Small intestine (tissue), 7 donors: ENCODE results near the gene GPR162. TPM values are rescaled to one million over a fixed set of nuclear protein-coding genes. Genes with fewer than 3 reads are reported as not detected.

Experiments used
- DNase-seq, 2 donors: peaks; one replicate each; pipeline versions ENCODE4 v3.0.0 to v3.0.0-alpha.2; 2013
- FAIRE-seq: peaks from 2 replicates; lab custom pipeline; 2012; peaks lifted over from hg19 to GRCh38; lab: Jason Lieb, UNC
- H3K27ac ChIP-seq, 3 donors: one replicate each; pipeline ENCODE4 v1.5.1; 2013; ENCODE audit warnings: low read length in 2 of 3, mild to moderate bottlenecking in 2 of 3, control low read depth in 1 of 3, inconsistent platforms in 1 of 3, low read depth in 1 of 3, moderate library complexity in 1 of 3
- H3K27me3 ChIP-seq, 3 donors: one replicate each; pipeline ENCODE4 v1.6.1; 2013; ENCODE audit warnings: low read length in 3 of 3, inconsistent platforms in 1 of 3; ENCODE audit not compliant: control insufficient read depth in 3 of 3, insufficient read depth in 3 of 3
- H3K36me3 ChIP-seq, 3 donors: one replicate each; pipeline ENCODE4 v1.6.1; 2013; ENCODE audit warnings: low read length in 3 of 3, inconsistent platforms in 1 of 3, low read depth in 1 of 3, mild to moderate bottlenecking in 1 of 3, moderate library complexity in 1 of 3; ENCODE audit not compliant: control insufficient read depth in 3 of 3, insufficient read depth in 2 of 3
- H3K4me1 ChIP-seq, 3 donors: one replicate each; pipeline ENCODE4 v1.6.1; 2013; ENCODE audit warnings: low read length in 2 of 3, inconsistent platforms in 1 of 3, low read depth in 1 of 3, mild to moderate bottlenecking in 1 of 3, moderate library complexity in 1 of 3; ENCODE audit not compliant: control insufficient read depth in 3 of 3, insufficient read depth in 2 of 3
- H3K4me3 ChIP-seq, 3 donors: one replicate each; pipeline ENCODE4 v1.5.1; 2013; ENCODE audit warnings: low read length in 3 of 3, control low read depth in 1 of 3, inconsistent platforms in 1 of 3, low read depth in 1 of 3, mild to moderate bottlenecking in 1 of 3, moderate library complexity in 1 of 3
- H3K9me3 ChIP-seq, 2 donors: one replicate each; pipeline ENCODE4 v1.6.1; 2013; ENCODE audit warnings: low read depth in 1 of 2, low read length in 1 of 2; ENCODE audit not compliant: control insufficient read depth in 2 of 2, insufficient read depth in 1 of 2
- WGBS, 3 donors: extraction: QIAGEN DNeasy Blood & Tissue Kit; methylation state at CpG; one replicate each; pipeline ENCODE4 v1.1.7; 2013; 5-methylcytosine and 5-hydroxymethylcytosine counted together
- polyA plus RNA-seq, 4 donors: library from polyadenylated mRNA; stranded (reverse) in 3 of 4; unstranded in 1 of 4; fragments of 200-250 nt in 3 of 4; fragments of 120-200 nt in 1 of 4; gene quantifications; one replicate each; pipeline versions ENCODE4 v1.2.1 to v1.2.3, GENCODE V29; 2013
- donor health status: healthy with polysubstance abuse.
- donor health status: control.
- donor health status: control.
- donor health status: Bipolar disorder and iron deficiency.
- donor health status: healthy.

The GPR162 gene
- polyA plus RNA-seq, 4 donors, result 1.1 to 6.7 (median 5.1) TPM; not detected in 1

DNA sequence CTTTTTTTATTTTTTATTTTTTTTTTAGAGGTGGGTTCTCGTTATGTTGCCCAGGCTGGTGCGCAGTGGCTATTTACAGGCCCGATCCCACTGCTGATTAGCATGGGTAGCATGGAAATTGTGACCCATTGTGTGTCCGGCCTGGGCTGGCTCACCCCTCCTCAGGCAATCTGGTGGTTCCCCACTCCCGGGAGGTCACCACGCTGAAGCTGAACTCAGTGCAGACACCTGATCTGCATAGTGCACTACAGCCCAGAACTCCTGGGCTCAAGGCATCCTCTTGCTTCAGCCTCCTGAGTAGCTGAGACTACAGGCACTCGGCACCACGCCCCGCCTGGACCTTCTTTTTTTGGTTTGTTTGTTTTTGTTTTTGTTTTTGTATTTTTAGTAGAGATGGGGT lies 37.8 kb upstream of the GPR162 start:
- Histone ChIP-seq H3K27ac (no peak overlapping the region), H3K4me1 (peaks cover 0 to 20% (median 0%) of the 10 kb centered on the region in 3 donors), H3K36me3 (no peaks in the 10 kb centered on the region), H3K4me3 (no peak overlapping the region), H3K9me3 (no peaks in the 10 kb centered on the region), H3K27me3 (no peaks in the 10 kb centered on the region)
- 93 to 97% (median 95%) methylated on average over 9 of the region's 9 CpGs for WGBS, 3 donors
- FAIRE-seq (no peak), DNase-seq (no peak)

DNA sequence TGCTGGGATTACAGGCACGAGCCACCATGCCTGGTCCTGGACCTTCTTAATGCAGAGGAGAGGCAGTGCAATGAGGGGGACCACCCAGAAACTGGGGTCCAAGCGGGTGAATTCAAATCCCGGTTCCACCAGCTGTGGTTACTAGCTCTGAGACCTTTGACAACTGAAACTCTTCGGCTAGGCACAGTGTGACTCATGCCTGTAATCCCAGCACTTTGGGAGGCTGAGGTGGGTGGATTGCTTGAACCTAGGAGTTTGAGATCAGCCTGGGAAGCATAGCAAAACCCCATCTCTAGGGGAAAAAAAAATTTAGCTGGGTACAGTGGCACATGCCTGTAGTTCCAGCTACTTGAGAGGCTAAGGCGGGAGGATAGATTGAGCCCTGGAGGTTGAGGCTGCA lies 37.3 kb upstream of the GPR162 start:
- no peak for FAIRE-seq
- DNase-seq, result no peak
- H3K4me1 ChIP-seq, result peaks cover 0 to 17% (median 0%) of the 10 kb centered on the region in 3 donors
- 57 to 73% (median 70%) methylated on average over 5 of the region's 5 CpGs for WGBS, 3 donors
- H3K27ac ChIP-seq, result no peak overlapping the region
- H3K27me3 ChIP-seq, result no peaks in the 10 kb centered on the region
- no peaks in the 10 kb centered on the region for H3K9me3 ChIP-seq
- no peaks in the 10 kb centered on the region for H3K36me3 ChIP-seq
- no peak overlapping the region for H3K4me3 ChIP-seq

DNA sequence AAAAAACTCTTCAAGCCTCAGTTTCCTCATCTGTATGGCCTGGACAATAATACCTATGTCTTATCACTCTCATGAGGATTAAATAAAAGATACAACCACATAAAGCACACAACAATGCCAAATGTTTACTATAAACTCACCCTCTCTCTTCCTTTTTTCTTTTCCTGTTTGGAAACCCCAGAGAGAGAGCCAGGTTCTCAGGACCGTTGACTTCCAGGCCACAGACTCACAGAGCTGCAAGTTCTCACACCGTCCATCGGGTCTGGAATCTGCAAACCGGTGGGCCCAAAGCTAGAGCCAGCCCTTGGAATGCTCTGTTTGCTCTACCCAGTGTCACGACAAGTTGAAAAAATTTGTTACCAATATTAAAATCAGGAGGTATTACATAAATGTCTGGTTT lies 36.9 kb upstream of the GPR162 start:
- WGBS, 3 donors, result 66 to 82% (median 76%) methylated on average over 5 of the region's 5 CpGs
- Histone ChIP-seq H3K4me3 (no peak overlapping the region), H3K4me1 (peaks cover 0 to 12% (median 0%) of the 10 kb centered on the region in 3 donors), H3K27me3 (no peaks in the 10 kb centered on the region), H3K27ac (no peak overlapping the region), H3K36me3 (no peaks in the 10 kb centered on the region), H3K9me3 (no peaks in the 10 kb centered on the region)
- FAIRE-seq, result no peak
- DNase-seq, result no peak

DNA sequence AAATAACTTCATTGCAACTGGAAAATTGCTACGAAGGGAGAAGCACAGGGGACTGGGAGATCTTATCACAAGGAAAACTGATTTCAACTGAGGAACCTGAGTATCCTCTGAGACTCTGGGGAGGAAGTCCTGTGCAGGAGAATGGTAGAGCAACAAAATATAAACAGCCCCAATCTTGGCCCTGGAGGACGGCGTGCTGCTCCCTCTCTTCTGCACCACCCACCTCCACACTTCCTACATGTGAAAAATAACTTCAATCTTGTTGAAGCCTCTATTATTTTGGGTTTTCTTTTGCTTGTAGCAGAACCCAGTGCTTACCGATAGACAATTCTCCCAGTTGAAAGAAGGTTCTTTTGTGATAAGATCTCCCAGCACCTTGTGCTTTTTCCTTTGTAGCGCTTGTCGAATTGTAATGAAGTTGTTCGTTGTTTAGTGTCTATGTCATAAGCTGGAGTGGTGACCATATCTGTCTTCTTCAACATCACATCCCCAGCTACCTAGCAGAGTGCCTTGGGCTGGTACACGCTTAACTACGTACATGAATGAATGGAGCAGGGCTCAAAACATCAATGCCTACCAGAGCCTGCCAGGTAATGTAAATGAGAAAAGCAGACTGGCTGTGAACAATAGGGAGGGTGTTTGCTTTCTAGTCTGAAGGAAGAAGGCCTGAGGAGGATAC lies 35.1 kb upstream of the GPR162 start:
- no peaks in the 10 kb centered on the region for H3K4me1 ChIP-seq
- no peak for FAIRE-seq
- H3K9me3 ChIP-seq, result no peaks in the 10 kb centered on the region
- peak overlapping the region in 1 of 3 donors; percentile 28 for H3K27ac ChIP-seq
- no peak for DNase-seq
- H3K4me3 ChIP-seq, result no peak overlapping the region
- WGBS, 3 donors, result 64 to 83% (median 77%) methylated on average over 9 of the region's 9 CpGs
- no peaks in the 10 kb centered on the region for H3K36me3 ChIP-seq
- H3K27me3 ChIP-seq, result no peaks in the 10 kb centered on the region

DNA sequence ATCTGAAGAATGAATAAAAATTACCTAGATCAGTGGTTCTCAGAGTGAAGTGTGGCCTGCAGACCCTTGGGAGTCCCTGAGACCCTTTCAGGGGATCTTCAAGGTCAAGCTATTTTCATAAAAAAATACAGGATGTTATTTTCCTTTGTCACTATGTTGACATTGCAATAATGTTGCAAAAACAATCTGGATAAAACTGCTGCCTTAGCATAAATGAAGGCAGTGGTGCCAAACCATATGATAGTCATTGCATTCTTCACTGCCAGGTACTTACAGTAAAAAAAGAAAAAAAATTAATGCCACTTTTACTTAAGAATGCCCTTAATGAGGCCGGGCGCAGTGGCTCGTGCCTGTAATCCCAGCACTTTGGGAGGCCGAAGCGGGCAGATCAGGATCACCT lies 34.3 kb upstream of the GPR162 start:
- H3K27me3 ChIP-seq, result no peaks in the 10 kb centered on the region
- no peaks in the 10 kb centered on the region for H3K9me3 ChIP-seq
- H3K4me3 ChIP-seq, result no peak overlapping the region
- no peaks in the 10 kb centered on the region for H3K36me3 ChIP-seq
- H3K4me1 ChIP-seq, result no peaks in the 10 kb centered on the region
- DNase-seq, result no peak
- no peak overlapping the region for H3K27ac ChIP-seq
- WGBS, 3 donors, result 92 to 97% (median 96%) methylated on average over 5 of the region's 5 CpGs
- no peak for FAIRE-seq

DNA sequence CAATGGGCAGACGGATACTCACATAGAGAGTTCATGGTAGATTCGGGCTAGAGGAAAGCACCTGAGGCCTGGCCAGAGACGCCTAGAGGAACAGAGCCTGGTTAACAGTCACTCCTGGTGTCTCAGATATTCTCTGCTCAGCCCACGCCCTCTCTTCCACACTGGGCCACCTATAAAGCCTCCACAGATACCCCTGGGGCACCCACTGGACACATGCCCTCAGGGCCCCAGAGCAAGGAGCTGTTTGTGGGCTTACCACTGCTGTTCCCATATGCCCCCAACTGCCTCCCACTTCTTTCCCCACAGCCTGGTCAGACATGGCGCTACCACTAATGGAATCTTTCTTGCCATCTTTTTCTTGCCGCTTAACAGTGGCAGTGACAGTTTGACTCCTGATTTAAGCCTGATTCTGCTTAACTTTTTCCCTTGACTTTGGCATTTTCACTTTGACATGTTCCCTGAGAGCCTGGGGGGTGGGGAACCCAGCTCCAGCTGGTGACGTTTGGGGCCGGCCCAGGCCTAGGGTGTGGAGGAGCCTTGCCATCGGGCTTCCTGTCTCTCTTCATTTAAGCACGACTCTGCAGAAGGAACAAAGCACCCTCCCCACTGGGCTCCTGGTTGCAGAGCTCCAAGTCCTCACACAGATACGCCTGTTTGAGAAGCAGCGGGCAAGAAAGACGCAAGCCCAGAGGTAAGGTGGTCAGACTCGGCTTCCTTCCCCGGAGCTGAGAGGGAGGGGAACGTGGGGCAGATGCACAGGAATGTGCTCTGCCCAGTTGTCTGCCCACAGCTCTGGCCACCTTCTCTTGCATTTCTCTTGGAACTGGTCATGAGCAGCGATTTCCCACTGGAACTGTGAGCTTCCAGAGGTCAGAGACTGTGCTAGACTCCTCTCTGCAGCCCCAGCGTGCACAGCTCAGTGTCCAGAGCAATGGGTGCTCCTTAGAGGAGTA lies 32.4 kb upstream of the GPR162 start, which contains the start of gene CD4:
TSS of gene CD4 (plus strand) at position 557 of the 953 bp plus-strand sequence. CDS start 10,611 bp downstream, outside the sequence.
- FAIRE-seq, result no peak
- Histone ChIP-seq H3K4me1 (no peaks in the 10 kb centered on the region), H3K27me3 (no peaks in the 10 kb centered on the region), H3K27ac (peak within 1 kb of the TSS; percentile 6 to 39 (median 9)), H3K4me3 (peak within 1 kb of the TSS in 2 of 3 donors; percentile 25 to 39), H3K36me3 (no peaks in the 10 kb centered on the region), H3K9me3 (no peaks in the 10 kb centered on the region)
- WGBS, 3 donors, result 50 to 59% (median 59%) methylated on average over 18 of the region's 18 CpGs
- DNase-seq, result no peak

DNA sequence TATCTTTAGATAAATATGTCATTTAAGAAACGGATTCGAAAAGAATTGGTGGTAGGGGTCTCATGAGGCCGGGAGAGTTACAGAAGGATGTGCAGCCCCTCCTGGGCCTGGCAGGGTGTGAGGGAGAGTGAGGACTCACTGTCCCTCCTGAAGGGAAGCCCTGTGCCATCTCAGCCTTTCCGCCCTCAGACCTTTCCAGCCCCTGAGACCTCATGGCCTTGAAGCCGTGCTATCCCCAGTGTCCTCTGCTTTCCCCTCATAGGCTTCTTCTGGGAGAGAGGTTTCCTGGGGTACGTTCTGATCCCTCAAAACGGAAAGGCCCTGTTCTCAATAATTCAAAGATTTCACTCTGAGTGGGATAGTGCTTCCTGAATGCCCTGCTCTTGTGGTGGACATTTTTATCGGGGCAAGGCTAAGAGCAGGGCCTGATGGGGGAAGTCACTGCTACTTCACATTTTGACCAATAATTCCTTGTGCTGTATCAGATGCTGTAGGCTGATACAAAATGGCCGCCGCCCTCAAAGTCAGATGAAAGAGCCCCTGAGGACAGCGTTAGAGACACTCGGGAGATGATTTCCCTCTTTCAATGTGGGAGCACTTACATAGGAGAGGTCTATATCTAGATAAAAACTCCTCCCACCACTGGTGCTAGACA lies 31.0 kb upstream of the GPR162 start:
- no peaks in the 10 kb centered on the region for H3K36me3 ChIP-seq
- no peaks in the 10 kb centered on the region for H3K4me1 ChIP-seq
- no peaks in the 10 kb centered on the region for H3K9me3 ChIP-seq
- WGBS, 3 donors, result 73 to 79% (median 79%) methylated on average over 12 of the region's 12 CpGs
- H3K4me3 ChIP-seq, result no peak overlapping the region
- peak overlapping the region in 2 of 3 donors; percentile 2 to 39 for H3K27ac ChIP-seq
- no peaks in the 10 kb centered on the region for H3K27me3 ChIP-seq
- no peak for FAIRE-seq
- DNase-seq, result no peak

DNA sequence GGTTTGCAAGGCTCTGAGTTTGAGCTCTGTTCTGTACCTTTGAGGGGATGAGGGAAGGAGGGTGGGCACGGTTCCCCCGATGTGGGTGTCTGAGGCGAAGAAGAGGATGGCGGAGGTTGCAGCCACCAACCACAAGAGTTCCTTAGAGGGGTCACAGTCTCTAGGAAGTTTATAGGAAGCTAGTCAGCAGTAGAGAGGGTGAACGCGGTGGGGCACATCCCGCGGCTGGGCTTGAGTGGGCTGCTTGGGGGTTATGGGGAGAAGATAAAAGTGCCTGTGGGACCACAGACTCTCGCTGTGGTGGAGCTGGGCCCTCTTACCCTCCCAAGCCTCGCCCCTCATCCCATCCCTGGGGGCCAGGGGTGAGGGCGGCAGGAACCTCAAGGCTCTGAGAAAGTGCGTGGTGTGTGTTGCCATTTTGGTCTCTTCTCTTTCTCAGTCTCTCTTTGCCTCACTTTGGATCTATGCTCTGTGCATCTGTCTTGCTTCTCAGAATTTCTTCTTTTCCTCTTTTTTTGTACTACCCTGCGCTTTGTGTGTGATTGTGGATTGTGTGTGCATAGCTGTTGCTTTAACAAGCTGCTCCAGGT lies 29.6 kb upstream of the GPR162 start:
- no peaks in the 10 kb centered on the region for H3K4me1 ChIP-seq
- no peaks in the 10 kb centered on the region for H3K9me3 ChIP-seq
- no peaks in the 10 kb centered on the region for H3K27me3 ChIP-seq
- no peaks in the 10 kb centered on the region for H3K36me3 ChIP-seq
- H3K4me3 ChIP-seq, result no peak overlapping the region
- DNase-seq, result no peak
- H3K27ac ChIP-seq, result peak overlapping the region in 2 of 3 donors; percentile 66 to 80
- WGBS, 3 donors, result 60 to 76% (median 63%) methylated on average over 13 of the region's 13 CpGs
- no peak for FAIRE-seq
